ENCODE results near the gene TBX4. TPM values are rescaled to one million over a fixed set of nuclear protein-coding genes. Genes with fewer than 3 reads are reported as not detected.
A peak's percentile ranks its signal among the peaks of the same experiment; 100 is the strongest.

Gene TBX4
- total and polyA plus RNA-seq, 2 of the 13 experiments (the other 11 are each of a cell fraction or from before 2014, with no cell fraction given) = 0.11 to 1.1 TPM

GRCh38 chr17:61431594-61432311 lies 20.5 kb upstream of the TBX4 start (continued):
- TF ChIP-seq NR2F6 (IDR thresholded peaks at IDR 0.05) (peak; percentile 87), NR2F6 (CRISPR knock-in tag; IDR thresholded peaks at IDR 0.05) (peak; percentile 77), ZNF616 (CRISPR knock-in tag; IDR thresholded peaks at IDR 0.05; ENCODE audit: low read depth) (no peak), MEIS1 (CRISPR knock-in tag; IDR thresholded peaks at IDR 0.05; ENCODE audit: borderline replicate concordance) (no peak), CEBPB (IDR thresholded peaks at IDR 0.05; ENCODE audit: borderline replicate concordance, low read depth, low read length) (peak; percentile 48; the same call in 1 of the 2 replicates), AGO1 (IDR thresholded peaks at IDR 0.05; ENCODE audit: low read depth, low read length, poor library complexity, severe bottlenecking) (no peak), NR2F1 (CRISPR knock-in tag; IDR thresholded peaks at IDR 0.05) (peak; percentile 61 to 77; a peak in 3 of 4 replicates), NFE2 (CRISPR knock-in tag; IDR thresholded peaks at IDR 0.05) (no peak), CREM (IDR thresholded peaks at IDR 0.05) (0 out of 2 replicates have a peak, but pooled peaks have one; percentile 11), CREM (CRISPR knock-in tag; IDR thresholded peaks at IDR 0.05) (no peak), FOSL2 (CRISPR knock-in tag; IDR thresholded peaks at IDR 0.05) (peak; percentile 34; the same call in 1 of the 2 replicates), SMYD3 (CRISPR knock-in tag; IDR thresholded peaks at IDR 0.05) (no peak), ZNF281 (CRISPR knock-in tag; IDR thresholded peaks at IDR 0.05; ENCODE audit: borderline replicate concordance) (no peak)
- TF ChIP-seq, protein P1, sequence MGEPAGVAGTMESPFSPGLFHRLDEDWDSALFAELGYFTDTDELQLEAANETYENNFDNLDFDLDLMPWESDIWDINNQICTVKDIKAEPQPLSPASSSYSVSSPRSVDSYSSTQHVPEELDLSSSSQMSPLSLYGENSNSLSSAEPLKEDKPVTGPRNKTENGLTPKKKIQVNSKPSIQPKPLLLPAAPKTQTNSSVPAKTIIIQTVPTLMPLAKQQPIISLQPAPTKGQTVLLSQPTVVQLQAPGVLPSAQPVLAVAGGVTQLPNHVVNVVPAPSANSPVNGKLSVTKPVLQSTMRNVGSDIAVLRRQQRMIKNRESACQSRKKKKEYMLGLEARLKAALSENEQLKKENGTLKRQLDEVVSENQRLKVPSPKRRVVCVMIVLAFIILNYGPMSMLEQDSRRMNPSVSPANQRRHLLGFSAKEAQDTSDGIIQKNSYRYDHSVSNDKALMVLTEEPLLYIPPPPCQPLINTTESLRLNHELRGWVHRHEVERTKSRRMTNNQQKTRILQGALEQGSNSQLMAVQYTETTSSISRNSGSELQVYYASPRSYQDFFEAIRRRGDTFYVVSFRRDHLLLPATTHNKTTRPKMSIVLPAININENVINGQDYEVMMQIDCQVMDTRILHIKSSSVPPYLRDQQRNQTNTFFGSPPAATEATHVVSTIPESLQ (CRISPR knock-in tag; conservative IDR thresholded peaks at IDR 0.05) = no peak
- TF ChIP-seq, protein P2, sequence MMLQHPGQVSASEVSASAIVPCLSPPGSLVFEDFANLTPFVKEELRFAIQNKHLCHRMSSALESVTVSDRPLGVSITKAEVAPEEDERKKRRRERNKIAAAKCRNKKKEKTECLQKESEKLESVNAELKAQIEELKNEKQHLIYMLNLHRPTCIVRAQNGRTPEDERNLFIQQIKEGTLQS (CRISPR knock-in tag; IDR thresholded peaks at IDR 0.05) = peak; percentile 33; the same call in 1 of the 2 replicates

All from HepG2 (cell line).